Upper lobe of right lung (tissue), 1 donor: ENCODE results near the gene ARID1B. TPM values are rescaled to one million over a fixed set of nuclear protein-coding genes. Genes with fewer than 3 reads are reported as not detected.
"Not testable (repeated sequence)": the region's sequence is repeated elsewhere in the genome, so short reads cannot be mapped to it uniquely, and the experiment has no call there.

Source experiments
- ATAC-seq: fragments of 200-7000 bp; cut with Tn5 transposase; one replicate; pipeline ENCODE4 v1.9.1; 2020; ENCODE audit warnings: mild to moderate bottlenecking, moderate library complexity
- DNase-seq: peaks from one replicate; pipeline ENCODE4 v3.0.0-alpha.2; 2020
- H3K27ac ChIP-seq: fragments of 200-600 bp; one replicate; pipeline ENCODE4 v1.8.0; 2022
- H3K27me3 ChIP-seq: fragments of 200-600 bp; one replicate; pipeline ENCODE4 v1.8.0; 2022; ENCODE audit warnings: mild to moderate bottlenecking
- H3K36me3 ChIP-seq: fragments of 200-600 bp; one replicate; pipeline ENCODE4 v1.8.0; 2022
- H3K4me1 ChIP-seq: fragments of 200-600 bp; one replicate; pipeline ENCODE4 v1.8.0; 2022
- H3K4me3 ChIP-seq: fragments of 200-600 bp; one replicate; pipeline ENCODE4 v1.8.0; 2022; ENCODE audit warnings: mild to moderate bottlenecking
- H3K9me3 ChIP-seq: fragments of 200-600 bp; one replicate; pipeline ENCODE4 v1.8.0; 2022
- intact Hi-C: fragments of 100-400 bp; cut with DNase I; formaldehyde crosslinking; loops from one replicate; pipeline ENCODE4 v1.11.0; 2022
- total RNA-seq: library from RNA; stranded (reverse); fragmentation: NEBNext Ultra II Directional; extraction: Animal tissue kit (Norgen Biotek cat#: 25700); gene quantifications from one replicate; pipeline ENCODE4 v1.2.1, GENCODE V29; 2021
- TF ChIP-seq, protein P1 (sequence below): fragments of 200-600 bp; IDR thresholded peaks from one replicate; pipeline ENCODE4 v1.8.0; 2022; ENCODE audit warnings: antibody characterized with exemption
- donor health status: DM: no; HTN: yes; CAD: no; lungs with severe emphysema.

Gene ARID1B
- total RNA-seq, 1 donor from 2014 or later = 80.4 TPM

DNA sequence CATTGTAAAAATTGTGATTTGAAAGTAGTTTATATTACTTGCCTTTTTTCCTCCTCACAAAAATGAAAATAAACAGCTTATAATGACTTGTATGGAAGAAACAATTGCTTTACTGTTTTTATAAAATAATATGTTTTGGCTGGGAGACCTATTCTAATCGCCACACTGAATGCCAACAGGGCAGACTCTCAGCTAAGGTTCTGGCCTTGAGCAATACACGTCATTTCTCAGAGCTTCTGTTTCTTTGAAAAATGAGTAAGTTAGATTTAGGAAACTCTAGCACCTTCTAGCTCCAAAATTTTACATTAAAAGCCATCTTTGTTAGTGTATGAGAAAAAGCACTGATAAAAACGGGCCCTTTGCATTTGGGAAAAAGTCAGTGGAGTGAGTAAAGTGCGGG is 166.6 kb downstream of the ARID1B start:
- no peaks in the 10 kb centered on the region for H3K9me3 ChIP-seq
- no peak overlapping the region for H3K4me3 ChIP-seq
- no peak overlapping the region for H3K27ac ChIP-seq
- no peaks in the 10 kb centered on the region for H3K27me3 ChIP-seq
- DNase-seq (no peak), ATAC-seq (no peak)
- H3K4me1 ChIP-seq = peaks cover 20% of the 10 kb centered on the region
- no peaks in the 10 kb centered on the region for H3K36me3 ChIP-seq
- intact Hi-C loops = no loop called here
- TF ChIP-seq, protein P1, sequence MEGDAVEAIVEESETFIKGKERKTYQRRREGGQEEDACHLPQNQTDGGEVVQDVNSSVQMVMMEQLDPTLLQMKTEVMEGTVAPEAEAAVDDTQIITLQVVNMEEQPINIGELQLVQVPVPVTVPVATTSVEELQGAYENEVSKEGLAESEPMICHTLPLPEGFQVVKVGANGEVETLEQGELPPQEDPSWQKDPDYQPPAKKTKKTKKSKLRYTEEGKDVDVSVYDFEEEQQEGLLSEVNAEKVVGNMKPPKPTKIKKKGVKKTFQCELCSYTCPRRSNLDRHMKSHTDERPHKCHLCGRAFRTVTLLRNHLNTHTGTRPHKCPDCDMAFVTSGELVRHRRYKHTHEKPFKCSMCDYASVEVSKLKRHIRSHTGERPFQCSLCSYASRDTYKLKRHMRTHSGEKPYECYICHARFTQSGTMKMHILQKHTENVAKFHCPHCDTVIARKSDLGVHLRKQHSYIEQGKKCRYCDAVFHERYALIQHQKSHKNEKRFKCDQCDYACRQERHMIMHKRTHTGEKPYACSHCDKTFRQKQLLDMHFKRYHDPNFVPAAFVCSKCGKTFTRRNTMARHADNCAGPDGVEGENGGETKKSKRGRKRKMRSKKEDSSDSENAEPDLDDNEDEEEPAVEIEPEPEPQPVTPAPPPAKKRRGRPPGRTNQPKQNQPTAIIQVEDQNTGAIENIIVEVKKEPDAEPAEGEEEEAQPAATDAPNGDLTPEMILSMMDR = no peak

DNA sequence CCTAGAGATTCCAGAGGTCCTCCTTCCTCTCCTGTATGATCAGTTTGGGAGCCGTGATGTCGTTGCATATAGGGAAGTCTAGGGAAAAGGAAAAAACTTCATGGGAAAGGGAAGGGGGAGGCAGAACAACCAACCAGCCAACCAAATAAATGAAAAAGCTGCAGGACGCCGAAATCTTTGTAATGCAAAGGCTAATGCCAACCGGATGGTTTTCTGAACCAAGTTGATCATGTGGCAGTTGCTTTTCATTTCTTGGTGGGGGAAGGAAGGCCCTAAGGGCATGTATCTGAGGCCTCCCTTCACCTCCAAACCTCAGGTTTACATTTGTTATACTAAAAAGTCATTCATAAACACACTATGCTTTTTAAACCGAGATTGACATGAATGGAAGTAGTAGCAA is 167.2 kb downstream of the ARID1B start:
- ATAC-seq = no peak
- Histone ChIP-seq H3K27ac (no peak overlapping the region), H3K4me1 (peaks cover 26% of the 10 kb centered on the region), H3K36me3 (no peaks in the 10 kb centered on the region), H3K4me3 (no peak overlapping the region), H3K9me3 (no peaks in the 10 kb centered on the region), H3K27me3 (no peaks in the 10 kb centered on the region)
- intact Hi-C loops = no loop called here
- TF ChIP-seq, protein P1 = no peak
- DNase-seq = no peak

DNA sequence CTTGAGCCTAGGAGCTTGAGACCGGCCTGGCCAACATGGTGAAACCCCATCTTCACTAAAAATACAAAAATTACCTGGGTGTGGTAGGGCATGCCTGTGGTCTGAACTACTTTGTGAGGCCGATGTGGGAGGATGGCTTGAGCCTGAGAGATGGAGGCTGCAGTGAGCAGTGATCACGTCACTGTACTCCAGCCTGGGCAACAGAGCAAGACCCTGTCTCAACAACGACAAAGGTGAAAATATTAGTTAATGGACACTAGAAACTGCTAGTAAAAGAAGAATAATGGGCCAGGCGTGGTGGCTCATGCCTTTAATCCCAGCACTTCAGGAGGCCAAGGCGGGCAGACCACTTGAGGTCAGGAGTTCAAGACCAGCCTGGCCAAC is 168.6 kb downstream of the ARID1B start:
- intact Hi-C loops = not testable (repeated sequence)

DNA sequence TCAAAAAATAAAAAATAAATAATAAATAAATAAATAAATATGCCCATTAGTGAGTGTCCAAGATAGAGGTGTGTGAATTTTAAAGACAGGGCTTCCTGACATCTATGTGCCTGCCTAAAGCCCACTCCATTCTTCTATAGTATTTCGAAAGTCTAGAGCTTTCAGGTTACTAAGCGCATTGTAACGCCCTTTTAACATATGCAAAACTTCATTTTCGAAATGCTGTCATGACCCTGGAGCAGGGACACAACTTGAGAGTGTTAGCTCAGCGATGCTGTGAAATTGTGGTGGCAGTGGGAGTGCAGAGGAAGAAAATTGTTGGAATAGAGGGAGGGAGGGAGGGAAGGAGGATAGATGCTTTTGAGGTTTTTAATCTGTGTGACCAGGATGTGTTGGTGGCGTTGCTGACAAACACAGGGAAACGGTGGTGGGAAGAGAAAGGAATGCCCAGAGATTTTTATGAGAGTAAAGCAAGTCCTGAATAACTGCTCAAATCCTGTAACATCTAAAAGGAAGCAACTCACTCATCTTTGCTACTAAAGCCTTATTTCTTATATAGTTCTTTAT is 169.3 kb downstream of the ARID1B start:
- Histone ChIP-seq H3K27me3 (no peaks in the 10 kb centered on the region), H3K4me3 (no peak overlapping the region), H3K27ac (no peak overlapping the region), H3K36me3 (no peaks in the 10 kb centered on the region), H3K4me1 (peaks cover 13% of the 10 kb centered on the region), H3K9me3 (no peaks in the 10 kb centered on the region)
- DNase-seq (no peak), ATAC-seq (no peak)
- TF ChIP-seq, protein P1 = no peak
- intact Hi-C loops = no loop called here

More for the DNA sequence above, 168.6 kb downstream of the ARID1B start:
- H3K27me3 ChIP-seq, ATAC-seq, H3K4me3 ChIP-seq, H3K9me3 ChIP-seq, DNase-seq, H3K36me3 ChIP-seq, H3K27ac ChIP-seq: not testable (repeated sequence)
- H3K4me1 ChIP-seq = peaks cover 19% of the 10 kb centered on the region

DNA sequence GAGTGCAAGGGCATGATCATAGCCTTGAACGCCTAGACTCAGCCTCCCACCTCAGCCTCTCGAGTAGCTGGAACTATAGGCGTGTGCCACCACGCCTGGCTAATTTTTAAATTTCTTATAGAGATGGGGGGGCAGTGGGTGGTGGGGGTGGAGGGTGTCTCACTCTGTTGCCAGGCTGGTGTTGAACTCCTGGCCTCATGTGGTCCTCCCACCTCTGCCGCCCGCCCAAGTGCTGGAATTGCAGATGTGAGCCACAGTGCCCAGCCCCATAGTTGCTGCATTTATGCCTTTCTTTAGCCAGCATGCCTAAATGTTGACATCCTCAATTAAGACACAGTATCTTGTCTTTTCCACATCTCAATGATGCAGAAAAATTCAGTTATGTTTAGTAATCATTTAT is 171.1 kb downstream of the ARID1B start:
- Histone ChIP-seq H3K4me3 (no peak overlapping the region), H3K4me1 (peaks cover 11% of the 10 kb centered on the region), H3K27me3 (no peaks in the 10 kb centered on the region), H3K27ac (no peak overlapping the region), H3K36me3 (no peaks in the 10 kb centered on the region), H3K9me3 (no peaks in the 10 kb centered on the region)
- DNase-seq = no peak
- intact Hi-C loops = no loop called here
- ATAC-seq = no peak
- TF ChIP-seq, protein P1 = no peak

DNA sequence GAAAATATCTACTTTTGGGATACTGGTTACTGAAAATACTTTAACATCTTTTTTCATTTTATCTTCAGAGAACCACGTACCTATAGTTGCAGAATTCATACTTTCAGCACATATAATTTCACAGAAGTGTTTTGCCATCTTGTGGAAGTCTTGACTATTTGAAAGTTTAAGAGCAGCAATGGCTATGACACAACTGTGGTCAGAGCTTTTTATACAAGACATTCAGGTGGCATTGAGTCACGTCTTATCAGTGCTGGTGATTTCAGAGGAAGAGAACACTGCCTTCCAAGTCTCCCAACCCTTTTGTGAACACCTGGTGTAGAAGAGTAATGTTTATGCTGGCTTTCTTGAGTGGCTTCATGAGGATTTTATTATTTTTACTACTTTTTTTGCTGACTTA is 171.6 kb downstream of the ARID1B start:
- Histone ChIP-seq H3K4me1 (peaks cover 13% of the 10 kb centered on the region), H3K27ac (no peak overlapping the region), H3K27me3 (no peaks in the 10 kb centered on the region), H3K36me3 (no peaks in the 10 kb centered on the region), H3K4me3 (no peak overlapping the region), H3K9me3 (no peaks in the 10 kb centered on the region)
- TF ChIP-seq, protein P1 = no peak
- intact Hi-C loops = no loop called here
- DNase-seq (no peak), ATAC-seq (peak; percentile 60)
